ENCODE results near the gene PRRG1. TPM values are rescaled to one million over a fixed set of nuclear protein-coding genes. Genes with fewer than 3 reads are reported as not detected.

The PRRG1 gene
- total and polyA plus RNA-seq, 9 donors: 3.3 to 11.1 (median 8.3) TPM

- Histone ChIP-seq H3K36me3 (no peaks in the 10 kb centered on the region), H3K9me3 (no peaks in the 10 kb centered on the region), H3K4me3 (no peak overlapping the region), H3K4me1 (ENCODE audit: insufficient read depth) (no peaks in the 10 kb centered on the region), H3K27ac (no peak overlapping the region), H3K27me3 (no peaks in the 10 kb centered on the region)
- intact Hi-C loops (cut with DNase I): no loop called here
- TF ChIP-seq POLR2A (IDR thresholded peaks at IDR 0.05): no peak
- TF ChIP-seq EP300 (IDR thresholded peaks at IDR 0.05): no peak
- no peak for TF ChIP-seq CTCF (IDR thresholded peaks at IDR 0.05)
- 87 to 91% (median 90%) methylated on average over 35 of the region's 35 CpGs for WGBS, 3 donors
- DNase-seq: no peak
These were observed 155.8 kb downstream of the PRRG1 start for GRCh38 chrX:37504991-37505390.

Other genes with a start within 250 kb of the PRRG1 start
- under 1 TPM in 6 of 7 donors, not detected in 1; under 0.01 to 0.10 (median 0.05) TPM for gene LANCL3, start 222.3 kb downstream of the PRRG1 start, total RNA-seq
- gene LANCL3, start 222.3 kb downstream of the PRRG1 start, polyA plus RNA-seq: under 1 TPM; 0.04 to 0.05 TPM

Measured in ovary (tissue), 9 donors.